Measurements from ENCODE around the gene PUM1.

PUM1 gene

DNA sequence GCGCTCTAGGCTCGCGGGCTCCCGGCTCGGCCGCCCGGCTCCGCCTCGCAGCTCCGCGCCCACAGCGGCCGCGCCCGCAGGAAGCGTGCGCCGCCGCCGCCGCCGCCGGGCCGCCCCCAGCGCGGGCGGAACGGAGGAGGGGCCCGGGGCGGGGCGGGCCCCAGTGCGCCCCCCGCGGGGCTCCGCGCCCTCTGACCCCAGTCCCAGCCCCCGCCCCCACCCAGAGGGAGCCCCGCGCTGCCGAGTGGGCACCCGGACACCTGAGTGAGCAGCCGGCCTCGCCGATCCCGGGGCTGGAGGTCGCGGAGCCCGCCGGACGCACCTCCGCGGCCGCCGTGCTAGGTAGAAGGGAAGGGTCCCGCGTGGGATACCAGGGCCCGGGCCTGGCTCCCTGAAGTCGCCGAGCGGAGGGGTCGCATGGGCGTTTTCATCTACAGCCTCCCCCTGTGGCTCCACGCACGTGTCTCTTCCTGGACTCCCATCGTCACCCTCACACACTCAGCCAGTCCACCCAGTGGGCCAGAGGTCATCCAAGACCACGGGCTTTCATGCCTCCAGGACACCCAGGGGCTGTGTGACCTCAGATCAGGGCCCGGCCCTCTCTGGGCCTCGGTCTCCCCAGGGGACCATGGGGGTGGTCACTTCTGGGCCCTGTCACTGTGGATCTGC, 156.7 kb downstream of the PUM1 start, which contains the start of gene SDC3:
TSS of gene SDC3 (minus strand) at position 63 of the 669 bp plus-strand sequence. CDS start 172 bp downstream, outside the sequence.
- TF ChIP-seq ELF4 (IDR thresholded peaks at IDR 0.05) (no peak), ZNF384 (IDR thresholded peaks at IDR 0.05) (no peak), TARDBP (IDR thresholded peaks at IDR 0.05) (no peak)
- DNase-seq (ENCODE audit: extremely low spot score): peak; percentile 71
- ChIA-PET POLR2A (interaction anchor here (0.9 to 4.1 kb wide), 3 partner anchors 101 to 126 kb away, joined by 4 to 36 read pairs (median 7); no protein-coding TSS in a partner anchor), CTCF (interaction anchor here (0.7 to 6.5 kb wide), 6 partner anchors 10 to 129 kb away, joined by 3 to 159 read pairs (median 4); no protein-coding TSS in a partner anchor)

DNA sequence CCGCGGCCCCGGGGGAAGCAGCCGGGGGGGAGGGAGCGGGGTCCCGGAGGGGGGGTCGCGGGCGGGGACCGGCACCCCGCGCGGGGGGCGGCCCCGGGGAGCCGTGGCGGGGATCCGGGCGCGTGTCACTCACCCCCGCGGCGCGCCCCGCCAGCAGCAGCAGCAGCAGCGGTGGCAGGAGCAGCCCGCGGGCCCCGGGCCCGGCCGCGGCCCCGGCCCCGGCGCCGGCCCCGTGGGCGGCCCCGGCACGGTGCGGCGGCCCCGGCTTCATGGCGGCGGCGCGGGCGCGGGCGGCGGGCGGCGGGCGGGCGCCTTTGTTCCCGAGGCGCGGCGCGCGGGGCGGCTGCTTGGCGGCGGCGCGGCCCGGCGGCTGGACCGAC, 157.2 kb downstream of the PUM1 start:
- TF ChIP-seq FOXM1 (IDR thresholded peaks at IDR 0.05; ENCODE audit: borderline replicate concordance) (no peak), NFRKB (IDR thresholded peaks at IDR 0.05) (no peak), BHLHE40 (IDR thresholded peaks at IDR 0.05; ENCODE audit: borderline replicate concordance) (no peak), TARDBP (IDR thresholded peaks at IDR 0.05) (no peak), ARNT (IDR thresholded peaks at IDR 0.05) (no peak), FOXA1 (IDR thresholded peaks at IDR 0.05) (no peak), FOXK2 (IDR thresholded peaks at IDR 0.05) (no peak), CTBP1 (IDR thresholded peaks at IDR 0.05; ENCODE audit: borderline replicate concordance) (no peak)
- ChIA-PET CTCF (interaction anchor here (6.5 kb wide), 1 partner anchor 106 kb away, joined by 159 read pairs; no protein-coding TSS in a partner anchor), POLR2A (interaction anchor here (4.1 kb wide), 1 partner anchor 106 kb away, joined by 36 read pairs; no protein-coding TSS in a partner anchor)
- no peak for DNase-seq (ENCODE audit: extremely low spot score)

DNA sequence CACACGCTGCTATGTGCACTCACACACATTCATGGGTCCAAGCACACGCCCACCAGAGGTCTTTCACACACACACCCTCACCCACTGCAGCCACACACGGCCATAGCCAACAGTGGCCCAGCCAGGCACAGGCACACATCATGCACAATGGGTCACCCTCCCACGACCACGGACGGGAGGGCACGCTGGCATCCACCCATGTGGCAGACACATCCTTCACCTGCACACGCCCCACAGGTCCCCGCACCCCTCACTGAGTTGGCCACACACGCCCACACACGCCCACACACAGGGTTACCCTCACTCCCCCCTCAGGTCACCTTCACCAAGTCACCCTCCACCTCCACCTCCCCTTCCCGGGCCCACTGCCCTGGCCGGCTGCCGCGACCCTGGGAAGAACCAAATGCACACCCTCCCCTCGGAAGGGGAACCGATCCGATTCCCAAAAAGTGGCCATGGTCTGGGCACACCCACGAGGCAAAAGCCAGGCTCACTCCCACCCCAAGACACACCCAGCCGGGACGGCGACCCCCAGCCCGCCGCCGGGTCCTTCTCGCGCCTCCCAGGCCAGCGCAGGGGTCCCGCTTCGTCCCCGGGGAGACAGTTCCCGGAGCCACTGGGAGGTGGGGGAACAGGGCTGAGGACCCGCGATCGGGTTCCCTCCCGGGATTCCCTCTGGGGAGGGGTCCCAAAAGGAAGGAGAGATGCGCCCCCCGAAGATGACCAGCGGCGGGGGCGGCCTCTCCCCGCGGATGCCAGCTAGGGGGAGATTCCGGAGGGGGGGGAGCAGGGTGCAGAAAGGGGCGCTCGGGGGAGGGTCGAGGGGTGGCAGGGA, 157.8 kb downstream of the PUM1 start:
- DNase-seq (ENCODE audit: extremely low spot score): no peak
- ChIA-PET CTCF (interaction anchor here (0.7 to 6.5 kb wide), 3 partner anchors 105 to 128 kb away, joined by 3 to 159 read pairs (median 4); no protein-coding TSS in a partner anchor), POLR2A (no interaction called here)
- TF ChIP-seq ELF4 (IDR thresholded peaks at IDR 0.05) (no peak), LEF1 (IDR thresholded peaks at IDR 0.05; ENCODE audit: borderline replicate concordance) (no peak)

DNA sequence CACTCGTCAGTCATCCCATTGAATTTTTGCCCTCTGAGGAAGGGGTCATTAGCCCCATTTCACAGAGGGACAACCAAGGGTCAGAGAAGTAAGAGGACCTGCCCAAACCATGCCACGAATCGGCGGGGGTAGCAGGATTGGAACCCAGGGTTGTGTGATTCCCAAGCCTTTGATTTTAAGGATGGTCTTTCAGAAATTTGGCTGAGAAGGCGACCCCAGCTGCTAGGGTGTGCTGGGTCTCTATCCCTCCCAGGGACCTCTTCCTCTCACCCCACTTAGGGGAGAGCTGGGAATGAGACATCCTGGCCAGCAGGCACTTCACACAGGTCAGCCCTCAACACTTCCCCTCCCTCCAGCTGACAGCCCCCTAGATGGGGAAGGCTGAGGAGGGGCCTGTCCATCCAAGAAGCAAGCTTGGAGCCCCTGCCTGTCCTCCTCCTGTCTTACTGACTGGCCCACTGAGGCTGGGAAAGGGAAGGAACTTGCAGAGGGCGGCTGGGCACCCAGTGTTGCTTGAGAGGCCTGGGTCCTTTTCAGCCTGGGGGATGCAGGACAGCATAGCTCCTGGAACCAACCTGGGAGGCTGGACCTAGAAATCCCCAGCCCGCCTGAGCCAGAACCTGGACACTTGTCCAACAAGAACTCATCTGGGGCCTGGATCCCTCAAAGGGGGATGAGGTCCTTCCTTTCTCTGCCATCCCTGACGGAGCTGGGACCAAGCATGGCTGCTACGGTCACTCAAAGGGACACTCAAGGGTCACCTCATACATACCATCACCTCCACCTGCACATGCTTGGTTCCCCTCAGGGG, 158.7 kb downstream of the PUM1 start:
- no peak for DNase-seq (ENCODE audit: extremely low spot score)
- ChIA-PET POLR2A (no interaction called here), CTCF (interaction anchor here (0.7 to 1.1 kb wide), 4 partner anchors 103 to 127 kb away, joined by 3 to 4 read pairs (median 3); no protein-coding TSS in a partner anchor)
- TF ChIP-seq BHLHE40 (IDR thresholded peaks at IDR 0.05; ENCODE audit: borderline replicate concordance) (no peak), SP1 (IDR thresholded peaks at IDR 0.05) (no peak), ZNF384 (IDR thresholded peaks at IDR 0.05) (no peak), HDGF (IDR thresholded peaks at IDR 0.05; ENCODE audit: borderline replicate concordance) (no peak), SUZ12 (IDR thresholded peaks at IDR 0.05) (no peak), ARNT (IDR thresholded peaks at IDR 0.05) (no peak), CTBP1 (IDR thresholded peaks at IDR 0.05; ENCODE audit: borderline replicate concordance) (no peak), TARDBP (IDR thresholded peaks at IDR 0.05) (no peak), FOXA1 (IDR thresholded peaks at IDR 0.05) (no peak), FOXM1 (IDR thresholded peaks at IDR 0.05; ENCODE audit: borderline replicate concordance) (no peak), L3MBTL2 (conservative IDR thresholded peaks at IDR 0.05) (no peak), LEF1 (IDR thresholded peaks at IDR 0.05; ENCODE audit: borderline replicate concordance) (no peak), ELF4 (IDR thresholded peaks at IDR 0.05) (no peak)
- TF ChIP-seq, protein P1, sequence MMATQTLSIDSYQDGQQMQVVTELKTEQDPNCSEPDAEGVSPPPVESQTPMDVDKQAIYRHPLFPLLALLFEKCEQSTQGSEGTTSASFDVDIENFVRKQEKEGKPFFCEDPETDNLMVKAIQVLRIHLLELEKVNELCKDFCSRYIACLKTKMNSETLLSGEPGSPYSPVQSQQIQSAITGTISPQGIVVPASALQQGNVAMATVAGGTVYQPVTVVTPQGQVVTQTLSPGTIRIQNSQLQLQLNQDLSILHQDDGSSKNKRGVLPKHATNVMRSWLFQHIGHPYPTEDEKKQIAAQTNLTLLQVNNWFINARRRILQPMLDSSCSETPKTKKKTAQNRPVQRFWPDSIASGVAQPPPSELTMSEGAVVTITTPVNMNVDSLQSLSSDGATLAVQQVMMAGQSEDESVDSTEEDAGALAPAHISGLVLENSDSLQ (IDR thresholded peaks at IDR 0.05): no peak

DNA sequence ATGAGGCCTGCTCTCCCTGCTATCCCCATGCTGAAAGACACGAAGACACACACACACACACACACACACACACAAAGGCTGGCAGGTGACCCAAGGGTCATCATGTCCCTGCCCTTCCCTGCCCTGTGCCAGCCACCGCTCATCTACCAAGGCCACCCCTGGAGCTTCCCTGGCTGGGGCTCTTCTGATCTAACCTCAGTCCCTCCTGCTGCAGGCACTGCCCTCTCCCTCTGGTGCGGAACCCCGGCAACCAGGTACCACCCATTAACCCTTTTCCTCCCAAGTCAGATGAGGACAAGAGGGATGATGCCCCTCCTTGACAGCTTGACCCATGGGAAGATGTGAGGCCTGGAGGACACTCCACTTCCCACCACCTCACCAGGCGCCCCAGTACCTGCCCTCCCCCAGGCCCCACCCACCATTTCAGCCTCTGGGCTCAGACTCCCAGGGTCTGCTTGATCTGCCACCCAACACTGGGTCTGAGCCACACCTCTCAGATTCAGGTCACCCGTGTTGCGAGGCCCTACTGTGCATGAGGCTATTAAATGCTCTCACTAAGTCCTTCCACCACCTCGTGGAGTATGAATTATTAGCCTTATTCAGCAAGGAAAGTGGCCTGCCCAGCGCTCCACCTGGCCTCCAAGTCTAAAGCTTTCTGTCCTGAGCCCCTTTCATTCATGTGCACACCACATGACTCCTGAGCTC, 159.4 kb downstream of the PUM1 start:
- TF ChIP-seq ZNF384 (IDR thresholded peaks at IDR 0.05) (no peak), ARNT (IDR thresholded peaks at IDR 0.05) (no peak), ELF4 (IDR thresholded peaks at IDR 0.05) (no peak), NFRKB (IDR thresholded peaks at IDR 0.05) (no peak), SP1 (IDR thresholded peaks at IDR 0.05) (no peak), FOXK2 (IDR thresholded peaks at IDR 0.05) (no peak), TARDBP (IDR thresholded peaks at IDR 0.05) (no peak), FOXM1 (IDR thresholded peaks at IDR 0.05; ENCODE audit: borderline replicate concordance) (no peak), SUZ12 (IDR thresholded peaks at IDR 0.05) (no peak), BHLHE40 (IDR thresholded peaks at IDR 0.05; ENCODE audit: borderline replicate concordance) (no peak), FOXA1 (IDR thresholded peaks at IDR 0.05) (no peak), CTBP1 (IDR thresholded peaks at IDR 0.05; ENCODE audit: borderline replicate concordance) (no peak), LEF1 (IDR thresholded peaks at IDR 0.05; ENCODE audit: borderline replicate concordance) (no peak), L3MBTL2 (conservative IDR thresholded peaks at IDR 0.05) (no peak), HDGF (IDR thresholded peaks at IDR 0.05; ENCODE audit: borderline replicate concordance) (no peak)
- TF ChIP-seq, protein P1 (IDR thresholded peaks at IDR 0.05): no peak
- ChIA-PET CTCF (interaction anchor here (1.1 kb wide), 2 partner anchors 105 to 126 kb away, joined by 3 to 4 read pairs; no protein-coding TSS in a partner anchor), POLR2A (no interaction called here)
- DNase-seq (ENCODE audit: extremely low spot score): no peak

Data from HEK293T (cell line).